Activated T-cell treated with anti-CD3 and anti-CD28 coated beads, Interleukin-2, amount 50 U/mL, for 1 hour (primary cell): ENCODE data around the gene HDAC5.
"Not testable (repeated sequence)": the region's sequence is repeated elsewhere in the genome, so short reads cannot be mapped to it uniquely, and the experiment has no call there.

Experiments
- DNase-seq: peaks from one replicate; pipeline ENCODE4 v3.0.0-alpha.2; 2020

Gene HDAC5

GRCh38 chr17:44066204-44066930 is 57.1 kb downstream of the HDAC5 start, which contains the start of gene LSM12:
Gene LSM12 (minus strand): TSS chr17:44066671. CDS start chr17:44066587, 84 bp downstream.
- DNase-seq, result peak; percentile 97

GRCh38 chr17:44065668-44066203 is 57.7 kb downstream of the HDAC5 start:
- peak; percentile 31 for DNase-seq

- DNase-seq, result no peak
Observed at GRCh38 chr17:44063704-44064639, 59.5 kb downstream of the HDAC5 start.

GRCh38 chr17:44062871-44063270 is 60.6 kb downstream of the HDAC5 start:
- no peak for DNase-seq

GRCh38 chr17:44061446-44061845 is 62.0 kb downstream of the HDAC5 start:
- DNase-seq, result no peak

- no peak for DNase-seq
Observed at GRCh38 chr17:44059101-44059892, 64.1 kb downstream of the HDAC5 start.

GRCh38 chr17:44053125-44053872 is 70.1 kb downstream of the HDAC5 start:
- no peak for DNase-seq

- no peak for DNase-seq
Observed at GRCh38 chr17:44049294-44050060, 74.0 kb downstream of the HDAC5 start.

GRCh38 chr17:44046893-44047292 is 76.5 kb downstream of the HDAC5 start:
- not testable (repeated sequence) for DNase-seq

GRCh38 chr17:44045486-44045885 is 78.0 kb downstream of the HDAC5 start:
- no peak for DNase-seq

- DNase-seq, result no peak
Observed at GRCh38 chr17:44044071-44044470, 79.4 kb downstream of the HDAC5 start.

GRCh38 chr17:44043272-44043696 is 80.2 kb downstream of the HDAC5 start:
- no peak for DNase-seq

- no peak for DNase-seq
Observed at GRCh38 chr17:44039829-44040635, 83.4 kb downstream of the HDAC5 start.

- DNase-seq, result no peak
Observed at GRCh38 chr17:44038604-44039011, 84.8 kb downstream of the HDAC5 start.

- DNase-seq, result no peak
Observed at GRCh38 chr17:44037471-44037870, 86.0 kb downstream of the HDAC5 start.

- DNase-seq, result not testable (repeated sequence)
Observed at GRCh38 chr17:44034688-44035087, 88.8 kb downstream of the HDAC5 start.

GRCh38 chr17:44033861-44034408 is 89.5 kb downstream of the HDAC5 start:
- no peak for DNase-seq

- no peak for DNase-seq
Observed at GRCh38 chr17:44030482-44030881, 93.0 kb downstream of the HDAC5 start.

- no peak for DNase-seq
Observed at GRCh38 chr17:44029736-44030135, 93.7 kb downstream of the HDAC5 start.
